WTC11 (cell line): ENCODE results near the gene TBL1X. TPM values are rescaled to one million over a fixed set of nuclear protein-coding genes. Genes with fewer than 3 reads are reported as not detected.

Experiments
- ATAC-seq: fragments of 200-7000 bp; cut with Tn5 transposase; 2 replicates; pipeline ENCODE4 v1.10.0; 2021; ENCODE audit warnings: mild to moderate bottlenecking, moderate library complexity
- CTCF ChIA-PET: fragments of 300-600 bp; sonication (Branson Sonifier 250); formaldehyde crosslinking; loops from one replicate; lab custom pipeline; 2021; ENCODE audit warnings: antibody characterized with exemption; lab: Charles Lee
- POLR2A ChIA-PET: fragments of 350-600 bp; sonication (Branson Sonifier 250); formaldehyde crosslinking; loops from one replicate; lab custom pipeline; 2021; ENCODE audit warnings: antibody characterized with exemption; lab: Charles Lee
- DNase-seq: peaks from one replicate; pipeline ENCODE4 v3.0.0; 2021; ENCODE audit warnings: low spot score
- H3K27ac Mint-ChIP-seq: 2 replicates; pipeline ENCODE4 v1.8.0; 2021; ENCODE audit warnings: mixed read lengths
- H3K27me3 Mint-ChIP-seq: 2 replicates; pipeline ENCODE4 v1.8.0; 2021; ENCODE audit warnings: low read depth, mild to moderate bottlenecking, moderate library complexity, mixed read lengths
- H3K36me3 Mint-ChIP-seq: 2 replicates; pipeline ENCODE4 v1.8.0; 2021; ENCODE audit warnings: mixed read lengths
- H3K4me1 Mint-ChIP-seq: 2 replicates; pipeline ENCODE4 v1.8.0; 2022; ENCODE audit warnings: mixed read lengths
- H3K4me3 Mint-ChIP-seq: 2 replicates; pipeline ENCODE4 v1.8.0; 2021; ENCODE audit warnings: mild to moderate bottlenecking, moderate library complexity, mixed read lengths
- H3K9me3 Mint-ChIP-seq: 2 replicates; pipeline ENCODE4 v1.8.0; 2021; ENCODE audit warnings: mixed read lengths
- ATF1 ChIP-seq: sonication (generic); formaldehyde crosslinking; IDR thresholded peaks from 2 replicates; pipeline ENCODE4 v1.8.1; 2023; ENCODE audit warnings: mild to moderate bottlenecking, moderate library complexity, missing genetic modification reagents
- FOXJ3 ChIP-seq: sonication (generic); formaldehyde crosslinking; IDR thresholded peaks from 2 replicates; pipeline ENCODE4 v1.9.0; 2021; ENCODE audit warnings: missing genetic modification reagents, mild to moderate bottlenecking, borderline replicate concordance
- NFE2L1 ChIP-seq: sonication (generic); formaldehyde crosslinking; IDR thresholded peaks from 2 replicates; pipeline ENCODE4 v1.8.1; 2023; ENCODE audit warnings: missing genetic modification reagents
- PREB ChIP-seq: sonication (generic); formaldehyde crosslinking; IDR thresholded peaks from 2 replicates; pipeline ENCODE4 v1.8.1; 2022; ENCODE audit warnings: mild to moderate bottlenecking, missing genetic modification reagents, moderate library complexity, borderline replicate concordance
- RELA ChIP-seq: sonication (generic); formaldehyde crosslinking; IDR thresholded peaks from 2 replicates; pipeline ENCODE4 v1.8.1; 2022; ENCODE audit warnings: missing genetic modification reagents, mild to moderate bottlenecking, borderline replicate concordance
- SMAD4 ChIP-seq: sonication (generic); formaldehyde crosslinking; IDR thresholded peaks from 2 replicates; pipeline ENCODE4 v1.8.0; 2022; ENCODE audit warnings: mild to moderate bottlenecking, missing genetic modification reagents
- SOX15 ChIP-seq: fragments of 250-450 bp; sonication (Bioruptor Pico); IDR thresholded peaks from 2 replicates; pipeline ENCODE4 v1.9.0; 2021; ENCODE audit warnings: mild to moderate bottlenecking
- STAT6 ChIP-seq: sonication (generic); formaldehyde crosslinking; conservative IDR thresholded peaks from 2 replicates; pipeline ENCODE4 v1.8.1; 2023; ENCODE audit warnings: mild to moderate bottlenecking, low read depth, missing genetic modification reagents, moderate library complexity
- ZNF219 ChIP-seq: sonication (generic); formaldehyde crosslinking; IDR thresholded peaks from 2 replicates; pipeline ENCODE4 v1.8.0; 2023; ENCODE audit warnings: missing genetic modification reagents, mild to moderate bottlenecking, borderline replicate concordance
- total RNA-seq: library from RNA; stranded (reverse); gene quantifications from 3 replicates; pipeline ENCODE4 v1.2.3, GENCODE V29; 2021
- TF ChIP-seq, protein P1 (sequence below): sonication (generic); formaldehyde crosslinking; IDR thresholded peaks from 2 replicates; pipeline ENCODE4 v1.8.0; 2023; ENCODE audit warnings: missing genetic modification reagents, mild to moderate bottlenecking, borderline replicate concordance
- TF ChIP-seq, protein P2 (sequence below): sonication (generic); formaldehyde crosslinking; IDR thresholded peaks from 2 replicates; pipeline ENCODE4 v1.8.0; 2022; ENCODE audit warnings: mild to moderate bottlenecking, missing genetic modification reagents

Gene TBL1X
- total RNA-seq, 1 experiment from 2014 or later, result 27.7 TPM

DNA sequence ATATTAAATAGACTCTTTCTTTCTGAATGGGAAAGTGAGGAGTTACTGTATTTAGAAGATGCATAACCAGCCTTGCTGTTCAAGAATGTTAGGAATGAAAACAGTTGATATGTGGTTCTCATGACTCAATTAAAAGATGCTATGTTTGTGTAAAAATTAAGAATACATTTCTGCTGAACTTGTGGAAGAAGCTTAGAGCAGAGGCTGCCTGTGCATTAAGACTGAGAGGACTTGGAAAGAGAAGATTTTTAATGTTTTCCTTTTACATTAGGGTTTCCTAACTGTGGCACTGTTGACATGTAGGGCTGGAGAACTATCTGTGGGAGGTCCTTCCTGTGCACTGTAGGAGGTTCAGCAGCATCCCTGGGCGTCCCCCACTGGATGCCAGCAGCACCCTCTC lies 163.1 kb downstream of the TBL1X start (continued):
- TF ChIP-seq, protein P1, sequence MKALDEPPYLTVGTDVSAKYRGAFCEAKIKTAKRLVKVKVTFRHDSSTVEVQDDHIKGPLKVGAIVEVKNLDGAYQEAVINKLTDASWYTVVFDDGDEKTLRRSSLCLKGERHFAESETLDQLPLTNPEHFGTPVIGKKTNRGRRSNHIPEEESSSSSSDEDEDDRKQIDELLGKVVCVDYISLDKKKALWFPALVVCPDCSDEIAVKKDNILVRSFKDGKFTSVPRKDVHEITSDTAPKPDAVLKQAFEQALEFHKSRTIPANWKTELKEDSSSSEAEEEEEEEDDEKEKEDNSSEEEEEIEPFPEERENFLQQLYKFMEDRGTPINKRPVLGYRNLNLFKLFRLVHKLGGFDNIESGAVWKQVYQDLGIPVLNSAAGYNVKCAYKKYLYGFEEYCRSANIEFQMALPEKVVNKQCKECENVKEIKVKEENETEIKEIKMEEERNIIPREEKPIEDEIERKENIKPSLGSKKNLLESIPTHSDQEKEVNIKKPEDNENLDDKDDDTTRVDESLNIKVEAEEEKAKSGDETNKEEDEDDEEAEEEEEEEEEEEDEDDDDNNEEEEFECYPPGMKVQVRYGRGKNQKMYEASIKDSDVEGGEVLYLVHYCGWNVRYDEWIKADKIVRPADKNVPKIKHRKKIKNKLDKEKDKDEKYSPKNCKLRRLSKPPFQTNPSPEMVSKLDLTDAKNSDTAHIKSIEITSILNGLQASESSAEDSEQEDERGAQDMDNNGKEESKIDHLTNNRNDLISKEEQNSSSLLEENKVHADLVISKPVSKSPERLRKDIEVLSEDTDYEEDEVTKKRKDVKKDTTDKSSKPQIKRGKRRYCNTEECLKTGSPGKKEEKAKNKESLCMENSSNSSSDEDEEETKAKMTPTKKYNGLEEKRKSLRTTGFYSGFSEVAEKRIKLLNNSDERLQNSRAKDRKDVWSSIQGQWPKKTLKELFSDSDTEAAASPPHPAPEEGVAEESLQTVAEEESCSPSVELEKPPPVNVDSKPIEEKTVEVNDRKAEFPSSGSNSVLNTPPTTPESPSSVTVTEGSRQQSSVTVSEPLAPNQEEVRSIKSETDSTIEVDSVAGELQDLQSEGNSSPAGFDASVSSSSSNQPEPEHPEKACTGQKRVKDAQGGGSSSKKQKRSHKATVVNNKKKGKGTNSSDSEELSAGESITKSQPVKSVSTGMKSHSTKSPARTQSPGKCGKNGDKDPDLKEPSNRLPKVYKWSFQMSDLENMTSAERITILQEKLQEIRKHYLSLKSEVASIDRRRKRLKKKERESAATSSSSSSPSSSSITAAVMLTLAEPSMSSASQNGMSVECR, result no peak
- no peak for TF ChIP-seq FOXJ3 (CRISPR knock-in tag)

GRCh38 chrX:9628779-9629493 lies 164.1 kb downstream of the TBL1X start:
- H3K9me3 Mint-ChIP-seq, result no peaks in the 10 kb centered on the region
- H3K4me1 Mint-ChIP-seq, result peaks cover 30% of the 10 kb centered on the region
- CTCF ChIA-PET, result no interaction called here

More at GRCh38 chrX:9628779-9629493, 164.1 kb downstream of the TBL1X start:
- Mint-ChIP-seq H3K4me3 (no peak overlapping the region), H3K27me3 (no peaks in the 10 kb centered on the region), H3K27ac (no peak overlapping the region), H3K36me3 (no peaks in the 10 kb centered on the region)
- ATAC-seq (no peak), DNase-seq (no peak)
- POLR2A ChIA-PET, result no interaction called here
- TF ChIP-seq SMAD4 (CRISPR knock-in tag) (no peak), RELA (CRISPR knock-in tag) (no peak), STAT6 (CRISPR knock-in tag) (no peak), PREB (no peak), SOX15 (CRISPR knock-in tag) (no peak), NFE2L1 (CRISPR knock-in tag) (no peak), ZNF219 (CRISPR knock-in tag) (no peak), ATF1 (no peak)
- TF ChIP-seq, protein P2, sequence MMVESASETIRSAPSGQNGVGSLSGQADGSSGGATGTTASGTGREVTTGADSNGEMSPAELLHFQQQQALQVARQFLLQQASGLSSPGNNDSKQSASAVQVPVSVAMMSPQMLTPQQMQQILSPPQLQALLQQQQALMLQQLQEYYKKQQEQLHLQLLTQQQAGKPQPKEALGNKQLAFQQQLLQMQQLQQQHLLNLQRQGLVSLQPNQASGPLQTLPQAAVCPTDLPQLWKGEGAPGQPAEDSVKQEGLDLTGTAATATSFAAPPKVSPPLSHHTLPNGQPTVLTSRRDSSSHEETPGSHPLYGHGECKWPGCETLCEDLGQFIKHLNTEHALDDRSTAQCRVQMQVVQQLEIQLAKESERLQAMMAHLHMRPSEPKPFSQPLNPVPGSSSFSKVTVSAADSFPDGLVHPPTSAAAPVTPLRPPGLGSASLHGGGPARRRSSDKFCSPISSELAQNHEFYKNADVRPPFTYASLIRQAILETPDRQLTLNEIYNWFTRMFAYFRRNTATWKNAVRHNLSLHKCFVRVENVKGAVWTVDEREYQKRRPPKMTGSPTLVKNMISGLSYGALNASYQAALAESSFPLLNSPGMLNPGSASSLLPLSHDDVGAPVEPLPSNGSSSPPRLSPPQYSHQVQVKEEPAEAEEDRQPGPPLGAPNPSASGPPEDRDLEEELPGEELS (CRISPR knock-in tag), result no peak
